K562 (cell line): ENCODE measurements around the gene NR1H2. TPM values are rescaled to one million over a fixed set of nuclear protein-coding genes. Genes with fewer than 3 reads are reported as not detected.

Experiments used
- CREB3 ChIP-seq: fragments of 450-650 bp; conservative IDR thresholded peaks from 2 replicates; pipeline ENCODE4 v1.6.1; 2016; ENCODE audit warnings: missing genetic modification characterization, low read depth, mild to moderate bottlenecking, missing compliant biosample characterization, moderate library complexity
- E2F3 ChIP-seq: fragments of 250-450 bp; sonication (Bioruptor Pico); IDR thresholded peaks from 2 replicates; pipeline ENCODE4 v1.4.0; 2020; ENCODE audit warnings: mild to moderate bottlenecking
- ELF1 ChIP-seq: fragments of 200-800 bp; sonication (Bioruptor generic); IDR thresholded peaks from 2 replicates; pipeline ENCODE4 v1.6.1; 2016; ENCODE audit warnings: missing genetic modification characterization, missing compliant biosample characterization
- GABPB1 ChIP-seq: sonication (generic); formaldehyde crosslinking; IDR thresholded peaks from 2 replicates; pipeline ENCODE4 v1.8.0; 2022; ENCODE audit warnings: mild to moderate bottlenecking, missing genetic modification reagents
- HIVEP1 ChIP-seq: fragments of 250-450 bp; sonication (Bioruptor Pico); IDR thresholded peaks from 2 replicates; pipeline ENCODE4 v1.4.0; 2020; ENCODE audit warnings: mild to moderate bottlenecking
- JUNB ChIP-seq: fragments of 450-650 bp; formaldehyde crosslinking; conservative IDR thresholded peaks from 2 replicates; pipeline ENCODE4 v1.4.0; 2020; ENCODE audit warnings: mild to moderate bottlenecking
- L3MBTL2 ChIP-seq: fragments of 450-650 bp; IDR thresholded peaks from 2 replicates; pipeline ENCODE4 v1.6.1; 2016; ENCODE audit warnings: mild to moderate bottlenecking, moderate library complexity
- MEIS2 ChIP-seq: fragments of 450-650 bp; IDR thresholded peaks from 2 replicates; pipeline ENCODE4 v1.6.1; 2014; ENCODE audit warnings: mild to moderate bottlenecking; ENCODE audit not compliant: partially characterized antibody
- MTA1 ChIP-seq: fragments of 450-650 bp; IDR thresholded peaks from 2 replicates; pipeline ENCODE4 v1.6.1; 2017; ENCODE audit warnings: borderline replicate concordance
- MXI1 ChIP-seq: IDR thresholded peaks from 2 replicates; pipeline ENCODE4 v1.6.1; 2011; ENCODE audit warnings: low read depth, mild to moderate bottlenecking, improper control_type of control experiment, low read length
- NFIC ChIP-seq: fragments of 450-650 bp; IDR thresholded peaks from 2 replicates; pipeline ENCODE4 v1.6.1; 2017; ENCODE audit warnings: mild to moderate bottlenecking, inconsistent platforms
- NR2F6 ChIP-seq: fragments of 450-650 bp; formaldehyde crosslinking; IDR thresholded peaks from 2 replicates; pipeline ENCODE4 v1.4.0; 2020; ENCODE audit warnings: mild to moderate bottlenecking
- PRMT5 ChIP-seq: sonication (generic); formaldehyde crosslinking; IDR thresholded peaks from 2 replicates; pipeline ENCODE4 v1.5.0; 2020; ENCODE audit warnings: missing genetic modification reagents
- RBM25 ChIP-seq: fragments of 200-400 bp; formaldehyde crosslinking; IDR thresholded peaks from 2 replicates; pipeline ENCODE4 v1.6.1; 2018; ENCODE audit warnings: low read length, low read depth, moderate library complexity; ENCODE audit not compliant: severe bottlenecking
- RERE ChIP-seq: sonication (generic); formaldehyde crosslinking; IDR thresholded peaks from 2 replicates; pipeline ENCODE4 v1.8.0; 2023; ENCODE audit warnings: missing genetic modification reagents, mild to moderate bottlenecking, borderline replicate concordance
- SIX5 ChIP-seq, 2 experiments: IDR thresholded peaks; 2 replicates each; pipeline ENCODE4 v1.6.1; 2011; ENCODE audit warnings: low read length in 2 of 2, borderline replicate concordance in 1 of 2, low read depth in 1 of 2, mild to moderate bottlenecking in 1 of 2, moderate library complexity in 1 of 2; ENCODE audit not compliant: insufficient read depth in 1 of 2
- SRF ChIP-seq, 2 experiments: fragments of 250-450, 450-650 bp in 1 of 2; sonication (Bioruptor Pico) in 1 of 2; sonication (generic) in 1 of 2; formaldehyde crosslinking; IDR thresholded peaks; 2 replicates each; pipeline versions ENCODE4 v1.5.0 to v1.5.1; 2020 to 2022; ENCODE audit warnings: mild to moderate bottlenecking in 1 of 2, missing genetic modification reagents in 1 of 2
- TBL1XR1 ChIP-seq, 2 experiments: IDR thresholded peaks; 2 replicates each; pipeline ENCODE4 v1.6.1; 2012; ENCODE audit warnings: improper control_type of control experiment in 2 of 2, low read length in 2 of 2, mild to moderate bottlenecking in 1 of 2
- ZBTB43 ChIP-seq: sonication (generic); formaldehyde crosslinking; IDR thresholded peaks from 2 replicates; pipeline ENCODE4 v1.8.0; 2023; ENCODE audit warnings: mild to moderate bottlenecking, missing genetic modification reagents
- ZNF324 ChIP-seq: fragments of 250-450 bp; sonication (Bioruptor Pico); IDR thresholded peaks from 2 replicates; pipeline ENCODE4 v1.4.0; 2020; ENCODE audit warnings: mild to moderate bottlenecking
- ZNF57 ChIP-seq: fragments of 450-650 bp; formaldehyde crosslinking; IDR thresholded peaks from 2 replicates; pipeline ENCODE4 v1.4.0; 2020; ENCODE audit warnings: mild to moderate bottlenecking, moderate library complexity
- ZNF699 ChIP-seq: fragments of 250-450 bp; sonication (Bioruptor Pico); IDR thresholded peaks from 2 replicates; pipeline ENCODE4 v1.8.0; 2021; ENCODE audit warnings: mild to moderate bottlenecking, moderate library complexity; ENCODE audit not compliant: insufficient replicate concordance
- polyA plus RNA-seq, 8 experiments: library from polyadenylated mRNA; depleted of rRNA in 4 of 8; stranded (reverse) in 5 of 8; unstranded in 3 of 8; fragments of >200 nt; fragmentation: Nextera tagmentation in 2 of 8; fragmentation: Illumina TruSeq in 1 of 8; extraction: Ambion mirVana in 2 of 8; extraction: Trizol in 1 of 8; gene quantifications; 2 replicates each; pipeline versions ENCODE4 v1.2.1 to v1.2.3, GENCODE V29; 2011 to 2014; ENCODE audit warnings: inconsistent platforms in 1 of 8, missing spikeins in 1 of 8
- total RNA-seq, 7 experiments: library from RNA; depleted of rRNA in 6 of 7; stranded (reverse); fragments of >200 nt in 6 of 7; fragmentation: Illumina TruSeq in 2 of 7; extraction: Trizol in 2 of 7; gene quantifications; 2 replicates each; pipeline versions ENCODE4 v1.2.1 to v1.2.3, GENCODE V29; 2011 to 2021; ENCODE audit warnings: low replicate concordance in 1 of 7

The NR1H2 gene
- total and polyA plus RNA-seq, 9 of the 15 experiments (the other 6 are each of a cell fraction or from before 2014, with no cell fraction given) = 0.11 to 73.8 (median 24.0) TPM

DNA sequence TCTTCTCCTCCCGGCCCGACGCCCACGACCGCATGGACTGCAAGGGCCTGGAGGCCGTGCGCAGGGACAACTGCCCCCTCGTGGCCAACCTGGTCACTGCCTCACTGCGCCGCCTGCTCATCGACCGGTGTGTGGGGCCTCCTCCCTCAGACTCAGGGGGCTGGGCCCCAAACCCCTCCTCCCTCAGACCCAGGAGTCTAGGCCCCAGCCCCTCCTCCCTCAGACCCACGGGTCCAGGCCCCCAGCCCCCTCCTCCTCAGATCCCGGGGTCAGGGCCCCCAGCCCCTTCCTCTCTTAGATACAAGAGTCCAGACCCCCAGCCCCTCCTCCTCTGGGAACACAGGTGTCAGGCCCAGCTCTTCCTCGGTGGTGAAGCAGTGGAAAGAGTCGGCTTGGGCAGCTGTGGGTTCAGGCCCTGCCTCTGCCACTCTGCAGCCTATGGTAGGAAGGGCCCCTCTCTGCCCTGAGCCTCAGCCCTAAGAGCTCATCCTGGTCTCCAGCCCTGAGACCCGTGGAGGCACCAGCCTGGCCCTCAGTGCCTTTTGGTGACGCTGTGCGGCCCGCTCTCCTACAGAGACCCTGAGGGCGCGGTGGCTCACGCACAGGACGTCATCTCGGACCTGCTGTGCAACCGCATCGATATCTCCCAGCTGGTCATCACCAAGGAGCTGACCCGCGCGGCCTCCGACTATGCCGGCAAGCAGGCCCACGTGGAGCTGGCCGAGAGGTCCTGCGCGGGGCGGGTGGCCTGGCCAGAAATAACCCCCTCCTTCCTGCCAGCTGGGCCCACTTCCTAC is 38.8 kb downstream of the NR1H2 start (continued):
- TF ChIP-seq NR2F6 (CRISPR knock-in tag) = no peak
- TF ChIP-seq ZNF699 = no peak
- no peak for TF ChIP-seq E2F3 (CRISPR knock-in tag)
- no peak for TF ChIP-seq MEIS2
- TF ChIP-seq ZBTB43 (CRISPR knock-in tag) = no peak; the same call in 1 of the 2 replicates
- no peak for TF ChIP-seq RERE (CRISPR knock-in tag)
- TF ChIP-seq ZNF57 (CRISPR knock-in tag) = no peak
- no peak for TF ChIP-seq PRMT5 (CRISPR knock-in tag)
- TF ChIP-seq TBL1XR1 (IDR thresholded peaks at IDR 0.05; ENCODE audit: low read length in 2 of 2) = no peak
- no peak for TF ChIP-seq MXI1
- TF ChIP-seq NFIC = no peak
- TF ChIP-seq SIX5 (IDR thresholded peaks at IDR 0.05; ENCODE audit: borderline replicate concordance in 1 of 2, insufficient read depth in 1 of 2, low read depth in 1 of 2, low read length in 2 of 2) = no peak
- TF ChIP-seq ELF1 (tag) = no peak
- no peak for TF ChIP-seq HIVEP1 (CRISPR knock-in tag)
- 0 out of 4 replicates have a peak, but pooled peaks of 1 of the 2 experiments have one; percentile 64 for TF ChIP-seq SRF (CRISPR knock-in tag; IDR thresholded peaks at IDR 0.05)
- no peak for TF ChIP-seq RBM25
- no peak for TF ChIP-seq JUNB (CRISPR knock-in tag)
- no peak for TF ChIP-seq CREB3
- TF ChIP-seq MTA1 = no peak
- TF ChIP-seq L3MBTL2 = peak; percentile 92
- TF ChIP-seq ZNF324 (CRISPR knock-in tag) = no peak
- TF ChIP-seq GABPB1 (CRISPR knock-in tag) = no peak
